Right lobe of liver (tissue), 6 donors: ENCODE results near the gene FHL1. TPM values are rescaled to one million over a fixed set of nuclear protein-coding genes. Genes with fewer than 3 reads are reported as not detected.

Experiments used
- ATAC-seq, 4 donors: fragments of 200-7000 bp; cut with Tn5 transposase; one replicate each; pipeline ENCODE4 v1.9.1; 2020; ENCODE audit warnings: mild to moderate bottlenecking in 4 of 4, moderate library complexity in 4 of 4
- DNase-seq, 3 donors: peaks; one replicate each; pipeline ENCODE4 v3.0.0-alpha.2; 2020
- H3K27ac ChIP-seq, 3 donors: fragments of 200-600 bp; one replicate each; pipeline ENCODE4 v1.8.0; 2022
- H3K27me3 ChIP-seq, 2 donors: fragments of 200-600 bp; one replicate each; pipeline ENCODE4 v1.8.0; 2022
- H3K36me3 ChIP-seq, 4 donors: fragments of 200-600 bp; sonication (generic) in 1 of 4; one replicate each; pipeline versions ENCODE4 v1.5.1 to v1.8.0; 2017 to 2022; ENCODE audit warnings: control low read depth in 1 of 4
- H3K4me1 ChIP-seq, 4 donors: fragments of 200-600 bp; sonication (generic) in 1 of 4; one replicate each; pipeline versions ENCODE4 v1.5.1 to v1.8.0; 2017 to 2022; ENCODE audit warnings: control low read depth in 1 of 4
- H3K4me3 ChIP-seq, 3 donors: fragments of 200-600 bp; one replicate each; pipeline ENCODE4 v1.8.0; 2022
- H3K9me3 ChIP-seq, 4 donors: fragments of 200-600 bp; sonication (generic) in 1 of 4; one replicate each; pipeline versions ENCODE4 v1.5.1 to v1.8.0; 2017 to 2022; ENCODE audit warnings: control low read depth in 1 of 4
- CTCF ChIP-seq, 4 donors: fragments of 200-600 bp in 3 of 4; fragments of 450-650 bp in 1 of 4; IDR thresholded peaks; one replicate each; pipeline versions ENCODE4 v1.5.1 to v1.8.0; 2016 to 2022; ENCODE audit warnings: antibody characterized with exemption in 4 of 4, mild to moderate bottlenecking in 2 of 4
- POLR2A ChIP-seq: fragments of 450-650 bp; IDR thresholded peaks from one replicate; pipeline ENCODE4 v1.6.1; 2017; ENCODE audit warnings: antibody characterized with exemption, mild to moderate bottlenecking
- whole genome bisulfite sequencing: methylation state at CpG from one replicate; pipeline ENCODE4 v1.1.6; 2018; ENCODE audit warnings: low coverage, low lambda C conversion rate; ENCODE audit not compliant: insufficient coverage; ENCODE audit errors: missing lambda C conversion rate; 5-methylcytosine and 5-hydroxymethylcytosine counted together
- intact Hi-C, 2 donors: fragments of 100-400 bp; cut with DNase I; formaldehyde crosslinking; loops; one replicate each; pipeline versions ENCODE4 v1.11.2 to v1.14.1; 2022
- total RNA-seq, 6 experiments: library from RNA; depleted of rRNA in 2 of 6; stranded (reverse); fragments of >200 nt in 2 of 6; fragmentation: NEBNext Ultra II Directional in 3 of 6; extraction: Animal tissue kit (Norgen Biotek cat#: 25700) in 3 of 6; gene quantifications; one replicate each; pipeline versions ENCODE4 v1.1.0 to v1.2.4, GENCODE V29; 2016 to 2023
- donor health status: DM: no; HTN: yes; CAD: no.
- donor health status: DM: no; HTN: no; CAD: no.
- donor health status: DM: no; HTN: no; CAD: no.
- donor health status: DM: no; HTN: yes; CAD: no.
- donor health status: DM: no; HTN: yes; CAD: no.

FHL1 gene
- total RNA-seq, 6 experiments from 2014 or later: 8.0 to 27.6 (median 18.5) TPM

- Histone ChIP-seq H3K27ac (no peak overlapping the region), H3K4me1 (peaks cover 0 to 4% (median 0%) of the 10 kb centered on the region in 4 donors), H3K4me3 (no peak overlapping the region), H3K27me3 (peaks cover 0 to 9% of the 10 kb centered on the region in 2 donors), H3K36me3 (no peaks in the 10 kb centered on the region), H3K9me3 (no peaks in the 10 kb centered on the region)
- intact Hi-C loops: no loop called here
- DNase-seq (no peak), ATAC-seq (no peak)
- no peak for TF ChIP-seq POLR2A
- no peak for TF ChIP-seq CTCF (IDR thresholded peaks at IDR 0.05)
- 11% methylated on average over 1 of the region's 1 CpG for WGBS
These were observed 24.1 kb downstream of the FHL1 start for GRCh38 chrX:136171420-136171819.

GRCh38 chrX:136176399-136176825, 29.1 kb downstream of the FHL1 start:
- 17% methylated on average over 2 of the region's 2 CpGs for WGBS
- intact Hi-C loops: no loop called here
- TF ChIP-seq POLR2A (no peak), CTCF (IDR thresholded peaks at IDR 0.05) (no peak)
- H3K4me1 ChIP-seq: no peaks in the 10 kb centered on the region
- ATAC-seq (peak; percentile 33 to 79 (median 64)), DNase-seq (no peak)
- H3K9me3 ChIP-seq: no peaks in the 10 kb centered on the region
- no peaks in the 10 kb centered on the region for H3K36me3 ChIP-seq
- H3K4me3 ChIP-seq: no peak overlapping the region
- peaks cover 0 to 9% of the 10 kb centered on the region in 2 donors for H3K27me3 ChIP-seq
- H3K27ac ChIP-seq: no peak overlapping the region

- H3K36me3 ChIP-seq: no peaks in the 10 kb centered on the region
- ATAC-seq (no peak), DNase-seq (no peak)
- H3K4me3 ChIP-seq: no peak overlapping the region
- WGBS: 40% methylated on average over 4 of the region's 4 CpGs
- H3K9me3 ChIP-seq: no peaks in the 10 kb centered on the region
- intact Hi-C loops: no loop called here
- H3K4me1 ChIP-seq: peaks cover 0 to 5% (median 0%) of the 10 kb centered on the region in 4 donors
- no peak overlapping the region for H3K27ac ChIP-seq
- H3K27me3 ChIP-seq: peaks cover 0 to 4% of the 10 kb centered on the region in 2 donors
- TF ChIP-seq CTCF (IDR thresholded peaks at IDR 0.05) (no peak), POLR2A (no peak)
These were observed 31.8 kb downstream of the FHL1 start for GRCh38 chrX:136179133-136179532.

GRCh38 chrX:136182414-136182813, 35.1 kb downstream of the FHL1 start:
- H3K36me3 ChIP-seq: no peaks in the 10 kb centered on the region
- intact Hi-C loops: no loop called here
- ATAC-seq (no peak), DNase-seq (no peak)
- H3K4me1 ChIP-seq: peaks cover 0 to 6% (median 2%) of the 10 kb centered on the region in 4 donors
- TF ChIP-seq CTCF (IDR thresholded peaks at IDR 0.05) (no peak), POLR2A (no peak)
- no peaks in the 10 kb centered on the region for H3K27me3 ChIP-seq
- no peak overlapping the region for H3K4me3 ChIP-seq
- H3K9me3 ChIP-seq: no peaks in the 10 kb centered on the region
- 52% methylated on average over 3 of the region's 3 CpGs for WGBS
- H3K27ac ChIP-seq: no peak overlapping the region

GRCh38 chrX:136183172-136183571, 35.8 kb downstream of the FHL1 start:
- peaks cover 0 to 6% (median 2%) of the 10 kb centered on the region in 4 donors for H3K4me1 ChIP-seq
- H3K9me3 ChIP-seq: no peaks in the 10 kb centered on the region
- peak in 1 of 4 donors; percentile 17 for ATAC-seq
- H3K36me3 ChIP-seq: no peaks in the 10 kb centered on the region
- DNase-seq: no peak
- TF ChIP-seq POLR2A (no peak), CTCF (IDR thresholded peaks at IDR 0.05) (no peak)
- no peaks in the 10 kb centered on the region for H3K27me3 ChIP-seq
- WGBS: 56% methylated on average over 4 of the region's 4 CpGs
- intact Hi-C loops: no loop called here
- no peak overlapping the region for H3K27ac ChIP-seq
- H3K4me3 ChIP-seq: no peak overlapping the region
